Caco-2 (cell line): ENCODE data around the gene STMP1. TPM values are rescaled to one million over a fixed set of nuclear protein-coding genes. Genes with fewer than 3 reads are reported as not detected.

Experiments
- BruUV-seq: library from RNA; stranded (reverse); fragments of 400-500 nt; replicated peaks from 2 replicates; lab custom pipeline; 2021; lab: Mats Ljungman, UMichigan
- CTCF ChIA-PET: fragments of 300-600 bp; sonication (Branson Sonifier 250); formaldehyde crosslinking; loops from one replicate; lab custom pipeline; 2022; ENCODE audit warnings: antibody characterized with exemption; lab: Charles Lee
- POLR2A ChIA-PET: fragments of 300-600 bp; sonication (Branson Sonifier 250); formaldehyde crosslinking; loops from one replicate; lab custom pipeline; 2022; ENCODE audit warnings: antibody characterized with exemption; lab: Charles Lee
- DNase-seq, 2 experiments: peaks; one replicate each; pipeline versions ENCODE4 v3.0.0 to v3.0.0-alpha.2; 2020 to 2022
- H3K27me3 ChIP-seq: replicated peaks from 2 replicates; pipeline ENCODE4 v1.6.0; 2011; ENCODE audit warnings: low read length; ENCODE audit not compliant: control insufficient read depth, insufficient read depth
- H3K36me3 ChIP-seq: 2 replicates; pipeline ENCODE4 v1.5.1; 2011; ENCODE audit warnings: low read length; ENCODE audit not compliant: control insufficient read depth, insufficient read depth
- H3K4me1 ChIP-seq: fragments of 250-450 bp; sonication (Bioruptor Pico); 2 replicates; pipeline ENCODE4 v1.5.1; 2020; ENCODE audit warnings: mild to moderate bottlenecking
- H3K4me3 ChIP-seq: 2 replicates; pipeline ENCODE4 v1.5.1; 2011; ENCODE audit warnings: low read depth, mild to moderate bottlenecking, control low read depth, low read length
- H3K9me3 ChIP-seq: fragments of 250-450 bp; sonication (Bioruptor Pico); 2 replicates; pipeline ENCODE4 v1.5.1; 2020; ENCODE audit warnings: mild to moderate bottlenecking, moderate library complexity
- H3K27ac Mint-ChIP-seq: one replicate; pipeline ENCODE4 v1.8.0; 2022; ENCODE audit warnings: mixed read lengths; ENCODE audit not compliant: unreplicated experiment
- H3K27me3 Mint-ChIP-seq: one replicate; pipeline ENCODE4 v1.8.0; 2022; ENCODE audit warnings: mixed read lengths; ENCODE audit not compliant: insufficient read depth, unreplicated experiment
- H3K36me3 Mint-ChIP-seq: one replicate; pipeline ENCODE4 v1.8.0; 2022; ENCODE audit warnings: mild to moderate bottlenecking, mixed read lengths; ENCODE audit not compliant: insufficient read depth, unreplicated experiment
- H3K4me1 Mint-ChIP-seq: one replicate; pipeline ENCODE4 v1.8.0; 2022; ENCODE audit warnings: low read depth, mixed read lengths; ENCODE audit not compliant: unreplicated experiment
- H3K4me3 Mint-ChIP-seq: one replicate; pipeline ENCODE4 v1.8.0; 2022; ENCODE audit warnings: mild to moderate bottlenecking, moderate library complexity, mixed read lengths; ENCODE audit not compliant: unreplicated experiment
- H3K9me3 Mint-ChIP-seq: one replicate; pipeline ENCODE4 v1.8.0; 2022; ENCODE audit warnings: mixed read lengths; ENCODE audit not compliant: unreplicated experiment
- intact Hi-C: fragments of 100-400 bp; cut with micrococcal nuclease; formaldehyde crosslinking; loops from one replicate; pipeline ENCODE4 v1.10.0; 2022; ENCODE audit not compliant: unreplicated experiment
- total RNA-seq: library from RNA; stranded (reverse); gene quantifications from 2 replicates; pipeline ENCODE4 v1.2.3, GENCODE V29; 2022
- TF ChIP-seq, protein P1 (sequence below), 2 experiments: fragments of 200-600 bp in 1 of 2; IDR thresholded peaks; 1 replicate in 1 of 2; 2 replicates in 1 of 2; pipeline versions ENCODE4 v1.5.1 to v1.8.0; 2011 to 2022; ENCODE audit warnings: antibody characterized with exemption in 1 of 2, control low read depth in 1 of 2, inconsistent platforms in 1 of 2, low read depth in 1 of 2, low read length in 1 of 2, mild to moderate bottlenecking in 1 of 2, moderate library complexity in 1 of 2; ENCODE audit not compliant: insufficient read depth in 1 of 2, severe bottlenecking in 1 of 2, unreplicated experiment in 1 of 2

STMP1 gene
- total RNA-seq, 1 experiment from 2014 or later: 21.5 TPM

- TF ChIP-seq, protein P1, sequence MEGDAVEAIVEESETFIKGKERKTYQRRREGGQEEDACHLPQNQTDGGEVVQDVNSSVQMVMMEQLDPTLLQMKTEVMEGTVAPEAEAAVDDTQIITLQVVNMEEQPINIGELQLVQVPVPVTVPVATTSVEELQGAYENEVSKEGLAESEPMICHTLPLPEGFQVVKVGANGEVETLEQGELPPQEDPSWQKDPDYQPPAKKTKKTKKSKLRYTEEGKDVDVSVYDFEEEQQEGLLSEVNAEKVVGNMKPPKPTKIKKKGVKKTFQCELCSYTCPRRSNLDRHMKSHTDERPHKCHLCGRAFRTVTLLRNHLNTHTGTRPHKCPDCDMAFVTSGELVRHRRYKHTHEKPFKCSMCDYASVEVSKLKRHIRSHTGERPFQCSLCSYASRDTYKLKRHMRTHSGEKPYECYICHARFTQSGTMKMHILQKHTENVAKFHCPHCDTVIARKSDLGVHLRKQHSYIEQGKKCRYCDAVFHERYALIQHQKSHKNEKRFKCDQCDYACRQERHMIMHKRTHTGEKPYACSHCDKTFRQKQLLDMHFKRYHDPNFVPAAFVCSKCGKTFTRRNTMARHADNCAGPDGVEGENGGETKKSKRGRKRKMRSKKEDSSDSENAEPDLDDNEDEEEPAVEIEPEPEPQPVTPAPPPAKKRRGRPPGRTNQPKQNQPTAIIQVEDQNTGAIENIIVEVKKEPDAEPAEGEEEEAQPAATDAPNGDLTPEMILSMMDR (IDR thresholded peaks at IDR 0.05; ENCODE audit: insufficient read depth in 1 of 2, low read depth in 1 of 2, low read length in 1 of 2, severe bottlenecking in 1 of 2, unreplicated experiment in 1 of 2): no peak
- intact Hi-C loops: no loop called here
Observed at GRCh38 chr7:135618510-135618909, 43.8 kb upstream of the STMP1 start.

DNA sequence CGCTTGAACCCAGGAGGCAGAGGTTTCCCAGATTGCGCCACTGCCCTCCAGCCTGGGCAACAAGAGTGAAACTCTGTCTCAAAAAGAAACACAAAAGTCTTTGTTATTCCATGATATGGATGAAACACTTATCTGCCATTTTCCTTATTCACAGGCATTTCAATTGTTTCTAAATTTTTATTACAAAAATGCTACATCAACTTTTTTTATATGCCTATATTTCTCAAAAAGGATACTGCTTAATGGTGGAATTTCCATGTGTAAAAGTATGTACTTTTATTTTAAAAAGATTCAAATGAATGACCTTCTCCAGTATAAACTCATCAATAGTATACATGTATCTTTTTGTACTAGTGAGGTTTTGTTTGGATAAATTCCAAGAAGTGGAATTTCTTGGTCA, 41.9 kb upstream of the STMP1 start:
- peaks cover 2% of the 10 kb centered on the region; the same call in 1 of the 2 replicates for H3K36me3 ChIP-seq
- peaks cover 84% of the 10 kb centered on the region for H3K36me3 Mint-ChIP-seq
- no peak overlapping the region for H3K4me3 ChIP-seq
- BruUV-seq: no TSS peak
- ChIA-PET CTCF (interaction anchor here (0.5 to 2.5 kb wide), 4 partner anchors 24 to 32 kb away, joined by 3 to 10 read pairs (median 6); no protein-coding TSS in a partner anchor), POLR2A (no interaction called here)
- H3K4me1 ChIP-seq: no peaks in the 10 kb centered on the region
- TF ChIP-seq, protein P1 (IDR thresholded peaks at IDR 0.05; ENCODE audit: insufficient read depth in 1 of 2, low read depth in 1 of 2, low read length in 1 of 2, severe bottlenecking in 1 of 2, unreplicated experiment in 1 of 2): no peak
- no peak overlapping the region for H3K4me3 Mint-ChIP-seq
- no peaks in the 10 kb centered on the region for H3K9me3 ChIP-seq
- no peaks in the 10 kb centered on the region for H3K27me3 Mint-ChIP-seq
- no peaks in the 10 kb centered on the region for H3K27me3 ChIP-seq
- no peak for DNase-seq
- intact Hi-C loops: no loop called here
- no peak overlapping the region for H3K27ac Mint-ChIP-seq
- H3K9me3 Mint-ChIP-seq: no peaks in the 10 kb centered on the region
- H3K4me1 Mint-ChIP-seq: no peaks in the 10 kb centered on the region

More at GRCh38 chr7:135618510-135618909, 43.8 kb upstream of the STMP1 start:
- Mint-ChIP-seq H3K27me3 (no peaks in the 10 kb centered on the region), H3K36me3 (peaks cover 68% of the 10 kb centered on the region), H3K27ac (no peak overlapping the region), H3K9me3 (no peaks in the 10 kb centered on the region), H3K4me3 (no peak overlapping the region), H3K4me1 (no peaks in the 10 kb centered on the region)
- H3K27me3 ChIP-seq: no peaks in the 10 kb centered on the region
- H3K4me1 ChIP-seq: no peaks in the 10 kb centered on the region
- BruUV-seq: no TSS peak
- no peak overlapping the region for H3K4me3 ChIP-seq
- POLR2A ChIA-PET: no interaction called here
- CTCF ChIA-PET: interaction anchor here (0.7 kb wide), 1 partner anchor 199 kb away, joined by 4 read pairs; no protein-coding TSS in a partner anchor
- no peak for DNase-seq
- H3K9me3 ChIP-seq: no peaks in the 10 kb centered on the region
- peaks cover 2% of the 10 kb centered on the region; the same call in 1 of the 2 replicates for H3K36me3 ChIP-seq

GRCh38 chr7:135620980-135621850, 41.1 kb upstream of the STMP1 start:
- no peak overlapping the region for H3K4me3 Mint-ChIP-seq
- Histone ChIP-seq H3K36me3 (peaks cover 2% of the 10 kb centered on the region; the same call in 1 of the 2 replicates), H3K4me1 (no peaks in the 10 kb centered on the region), H3K4me3 (no peak overlapping the region), H3K9me3 (no peaks in the 10 kb centered on the region), H3K27me3 (no peaks in the 10 kb centered on the region)
- no peak overlapping the region for H3K27ac Mint-ChIP-seq
- CTCF ChIA-PET: interaction anchor here (0.5 to 2.5 kb wide), 4 partner anchors 24 to 31 kb away, joined by 3 to 10 read pairs (median 6); no protein-coding TSS in a partner anchor
- peaks cover 84% of the 10 kb centered on the region for H3K36me3 Mint-ChIP-seq
- H3K4me1 Mint-ChIP-seq: no peaks in the 10 kb centered on the region
- BruUV-seq: no TSS peak
- peak; percentile 48 to 63 for DNase-seq
- TF ChIP-seq, protein P1 (IDR thresholded peaks at IDR 0.05; ENCODE audit: insufficient read depth in 1 of 2, low read depth in 1 of 2, low read length in 1 of 2, severe bottlenecking in 1 of 2, unreplicated experiment in 1 of 2): peak; percentile 78 to 82
- intact Hi-C loops: loop anchor here (1.0 kb wide), 1 partner anchor 24 kb away; no protein-coding TSS in a partner anchor
- H3K27me3 Mint-ChIP-seq: no peaks in the 10 kb centered on the region
- POLR2A ChIA-PET: no interaction called here
- no peaks in the 10 kb centered on the region for H3K9me3 Mint-ChIP-seq
